Stimulated activated CD4-positive, alpha-beta T cell treated with anti-CD3 and anti-CD28 coated beads, Interleukin-12 subunit alpha, Interleukin-12 subunit beta, amount 100 ng/mL, for 24 hours (primary cell): Measurements from ENCODE around the gene MAP1LC3B.
"Not testable (repeated sequence)": the region's sequence is repeated elsewhere in the genome, so short reads cannot be mapped to it uniquely, and the experiment has no call there.

Experiments
- DNase-seq, 2 experiments: peaks; one replicate each; pipeline ENCODE4 v3.0.0-alpha.2; 2020; ENCODE audit warnings: low read depth in 2 of 2

Gene MAP1LC3B

GRCh38 chr16:87360862-87361610 is 31.1 kb upstream of the MAP1LC3B start:
- DNase-seq, result no peak

- DNase-seq, result no peak
These were observed 30.1 kb upstream of the MAP1LC3B start for GRCh38 chr16:87361916-87362619.

DNA sequence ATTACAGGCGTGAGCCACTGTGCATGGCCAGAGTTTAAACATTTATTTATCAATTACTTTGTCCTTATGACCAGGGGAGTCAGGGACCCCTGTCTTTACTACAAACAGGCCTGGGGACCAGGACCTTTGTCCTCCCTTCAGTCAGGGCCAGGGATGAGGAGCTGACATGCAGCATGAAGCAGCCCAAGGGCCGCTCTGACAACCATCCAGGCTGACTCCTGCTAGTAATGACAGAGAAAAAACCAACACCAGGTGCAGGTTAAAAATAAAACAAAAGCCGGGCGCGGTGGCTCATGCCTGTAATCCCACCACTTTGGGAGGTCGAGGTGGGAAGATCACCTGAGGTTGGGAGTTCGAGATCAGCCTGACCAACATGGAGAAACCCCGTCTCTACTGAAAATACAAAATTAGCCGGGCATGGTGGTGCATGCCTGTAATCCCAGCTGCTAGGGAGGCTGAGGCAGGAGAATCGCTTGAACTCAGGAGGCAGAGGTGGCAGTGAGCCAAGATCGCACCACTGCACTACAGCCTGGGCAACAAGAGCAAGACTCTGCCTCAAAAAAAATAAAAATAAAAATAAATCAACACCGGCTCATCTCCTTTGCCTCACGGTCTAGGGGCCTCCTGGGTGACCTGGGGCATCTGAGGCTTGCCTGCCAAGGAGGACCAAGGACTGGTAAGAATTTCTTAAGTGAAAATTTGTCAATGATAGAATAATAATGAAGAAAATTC is 29.1 kb upstream of the MAP1LC3B start:
- not testable (repeated sequence) for DNase-seq

- DNase-seq, result no peak
These were observed 28.2 kb upstream of the MAP1LC3B start for GRCh38 chr16:87363771-87364455.

- DNase-seq, result no peak
These were observed 27.0 kb upstream of the MAP1LC3B start for GRCh38 chr16:87365021-87365713.

DNA sequence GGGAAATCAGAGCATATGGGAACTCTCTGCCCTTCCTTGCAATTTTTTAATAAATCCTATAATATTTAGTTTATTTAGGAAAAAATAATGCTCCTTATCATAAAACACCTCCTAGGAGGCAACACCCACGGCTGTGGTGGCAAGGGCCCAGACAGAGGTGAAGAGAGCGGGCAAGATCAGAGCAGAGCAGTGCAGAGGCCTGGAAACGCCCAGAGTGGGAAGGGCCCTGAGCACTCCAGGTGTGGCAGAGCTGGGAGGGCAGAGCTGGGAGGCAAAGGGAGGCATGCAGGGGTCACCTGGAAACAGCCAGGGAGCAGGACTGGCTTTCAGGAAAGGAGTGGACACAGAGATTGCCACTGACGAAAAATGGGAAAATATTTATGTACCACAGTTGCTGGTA is 25.8 kb upstream of the MAP1LC3B start:
- DNase-seq, result no peak

DNA sequence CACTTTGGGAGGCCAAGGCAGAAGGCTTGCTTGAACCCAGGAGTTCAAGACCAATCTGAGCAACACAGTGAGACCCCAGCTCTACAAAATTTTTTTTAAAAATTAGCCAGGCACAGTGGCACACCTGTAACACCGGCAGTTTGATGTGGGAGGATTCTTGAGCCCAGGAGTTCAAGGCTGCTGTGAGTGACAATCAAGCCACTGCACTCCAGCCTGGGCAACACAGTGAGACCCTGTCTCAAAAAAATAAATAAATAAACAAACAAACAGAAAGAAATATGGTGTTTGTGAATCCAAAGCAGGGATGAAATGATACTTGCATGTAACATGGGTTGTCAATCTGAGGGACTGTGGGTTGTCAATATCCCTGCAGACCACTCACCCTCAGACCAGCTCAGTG is 25.2 kb upstream of the MAP1LC3B start:
- DNase-seq, result no peak

GRCh38 chr16:87367529-87367928 is 24.6 kb upstream of the MAP1LC3B start:
- no peak for DNase-seq

DNA sequence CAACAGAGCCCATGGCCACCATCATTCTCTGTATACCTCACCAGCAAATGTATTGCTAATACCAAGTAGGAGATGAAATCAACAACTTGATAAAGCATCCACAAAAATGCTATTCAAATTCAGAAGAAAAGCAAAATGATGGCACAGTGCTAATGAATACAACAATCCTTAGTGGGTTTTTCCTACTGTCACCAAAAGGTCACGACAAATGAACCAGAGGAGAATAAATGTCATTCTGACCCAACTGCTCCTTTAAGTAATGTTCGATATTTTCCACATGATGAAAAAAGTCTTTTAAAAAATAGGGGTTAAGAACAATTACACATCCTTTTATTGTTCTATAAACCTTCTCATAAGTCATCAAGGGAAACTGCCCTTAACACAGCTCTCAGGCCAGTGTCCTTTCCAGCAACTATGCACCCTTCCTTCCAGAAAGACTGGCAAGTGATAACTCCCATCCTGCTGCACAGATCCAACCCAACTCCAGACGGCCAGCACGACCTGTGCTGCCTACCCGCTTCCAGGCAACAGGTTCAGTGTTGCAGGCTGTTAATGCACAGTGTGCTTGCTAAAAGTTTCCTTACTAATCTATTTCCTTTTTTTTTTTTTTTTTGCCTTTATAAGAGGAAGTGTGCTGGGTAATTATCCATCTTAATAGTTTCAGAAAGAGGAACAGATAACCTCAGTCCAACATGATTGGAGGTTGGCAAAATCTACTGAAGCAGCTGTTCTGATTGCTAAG is 23.9 kb upstream of the MAP1LC3B start:
- no peak for DNase-seq

DNA sequence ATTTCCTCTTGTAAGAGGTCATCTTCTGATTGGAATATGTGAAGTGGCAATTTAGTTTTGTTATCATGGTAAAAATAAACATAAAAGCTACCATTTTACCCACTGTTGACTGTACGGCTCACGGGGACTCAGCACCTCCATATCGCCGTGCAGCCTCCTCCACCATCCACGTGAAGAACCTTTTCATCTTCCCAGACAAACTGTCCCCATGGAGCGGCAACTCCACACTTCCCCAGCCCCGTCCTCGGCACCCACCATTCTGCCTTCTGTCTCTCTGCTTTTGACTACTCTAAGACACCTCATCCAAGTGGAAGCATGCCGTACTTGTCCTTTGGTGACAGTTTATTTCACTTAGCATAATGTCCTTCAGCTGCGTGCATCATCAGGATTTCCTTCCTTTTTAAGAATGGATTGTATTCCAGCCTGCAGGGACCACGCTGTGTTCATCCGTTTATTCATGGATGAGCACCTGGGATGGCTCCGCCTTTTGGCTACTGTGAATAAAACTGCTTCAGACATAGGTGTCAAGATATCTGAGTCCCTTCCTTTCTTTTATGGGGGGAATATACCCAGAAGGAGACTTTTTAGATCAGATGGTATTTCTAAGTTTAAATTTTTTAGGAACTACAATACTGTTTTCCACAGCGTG is 22.9 kb upstream of the MAP1LC3B start:
- DNase-seq, result no peak

DNA sequence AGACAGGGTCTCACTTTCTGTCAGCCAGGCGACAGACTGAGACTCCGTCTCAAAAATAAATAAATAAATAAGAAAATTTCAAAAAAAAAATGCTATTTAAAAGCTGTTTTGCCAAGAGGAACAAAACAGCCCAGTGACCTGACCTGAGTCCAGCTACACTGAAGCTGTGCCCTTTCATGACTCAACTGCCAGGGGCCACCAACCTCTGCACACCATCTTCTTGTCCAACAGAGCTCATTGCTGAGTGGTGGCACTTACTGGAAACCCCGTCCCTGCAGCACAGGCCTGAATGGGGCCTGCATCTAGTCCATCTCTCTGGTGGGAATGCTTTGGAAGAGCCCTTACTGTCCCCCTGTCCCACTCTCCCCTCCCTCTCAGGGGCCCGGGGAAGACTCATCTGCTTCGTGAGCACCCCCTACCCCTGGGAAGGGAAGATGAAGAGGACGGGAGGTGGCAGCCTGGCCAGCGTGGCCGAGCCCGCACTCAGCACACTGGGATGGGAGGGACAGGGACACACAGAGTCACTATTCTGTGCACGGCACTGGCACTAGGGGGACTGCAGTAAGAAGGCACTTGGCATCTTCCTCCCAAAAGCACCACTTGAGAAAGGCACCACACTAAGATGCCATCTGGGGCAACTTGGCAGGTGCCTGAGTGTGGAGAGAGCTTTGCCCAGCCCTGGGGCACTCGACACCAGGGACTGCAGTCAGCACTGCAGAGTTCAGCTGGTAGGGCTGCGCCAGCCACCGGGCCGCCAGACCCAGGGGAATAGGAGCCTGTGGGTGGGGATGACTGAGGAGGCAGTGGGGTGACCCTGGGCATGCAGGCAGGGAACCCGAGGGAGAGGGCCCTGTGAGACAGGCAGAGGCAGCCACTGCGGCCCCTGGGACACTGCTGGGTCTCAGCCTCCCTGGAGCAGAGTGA is 22.1 kb upstream of the MAP1LC3B start:
- DNase-seq, result no peak

DNA sequence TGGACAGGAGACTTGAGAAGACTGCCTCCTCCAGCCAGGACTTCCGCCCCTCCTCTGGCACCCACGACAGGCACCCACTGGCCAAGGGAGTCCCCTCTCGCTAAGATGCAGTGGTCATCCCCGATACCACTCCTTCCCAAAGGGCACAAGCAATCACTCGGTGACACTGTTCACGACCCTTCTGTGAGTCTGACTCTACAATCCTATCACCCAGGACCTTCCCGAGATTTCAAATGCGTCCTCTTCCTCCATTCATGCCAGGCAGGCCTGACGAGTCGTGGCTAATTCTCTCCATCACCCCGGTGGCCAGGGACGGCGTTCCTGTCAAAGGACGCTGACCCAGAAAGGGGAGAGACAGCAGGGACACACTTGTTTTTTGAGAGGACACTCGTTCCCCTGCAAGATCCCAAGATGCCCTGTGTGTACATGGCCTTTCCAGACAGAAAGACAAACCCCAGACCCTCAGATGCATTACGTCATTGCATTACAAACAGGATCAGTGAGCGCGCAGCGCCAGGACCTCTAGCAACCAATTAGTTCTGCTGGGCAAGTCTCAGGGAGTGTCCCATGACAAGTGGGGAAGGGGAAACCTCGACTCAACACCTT is 20.8 kb upstream of the MAP1LC3B start:
- no peak for DNase-seq

- DNase-seq, result no peak
These were observed 19.8 kb upstream of the MAP1LC3B start for GRCh38 chr16:87372305-87372704.

- DNase-seq, result no peak
These were observed 17.8 kb upstream of the MAP1LC3B start for GRCh38 chr16:87374313-87374712.

GRCh38 chr16:87375426-87376135 is 16.6 kb upstream of the MAP1LC3B start:
- DNase-seq, result no peak

DNA sequence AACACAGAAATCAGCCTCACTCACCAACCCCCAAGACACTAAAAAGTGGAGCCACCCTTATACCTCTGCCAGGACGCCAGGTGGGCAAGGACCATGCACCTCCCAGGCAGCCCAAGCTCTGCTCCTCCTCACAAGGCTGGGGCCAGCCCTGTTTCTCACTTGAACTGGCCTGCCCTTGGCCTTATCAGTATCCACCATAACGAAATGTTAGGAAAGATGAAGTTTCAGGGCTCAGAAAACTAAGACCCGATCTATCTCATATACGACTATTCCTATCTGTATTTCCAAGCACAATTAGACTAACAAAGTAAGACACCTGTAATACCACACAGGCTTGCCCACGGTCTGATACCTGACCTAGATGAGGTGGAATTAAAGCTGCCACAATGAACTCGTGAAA is 15.5 kb upstream of the MAP1LC3B start:
- no peak for DNase-seq

- not testable (repeated sequence) for DNase-seq
These were observed 12.8 kb upstream of the MAP1LC3B start for GRCh38 chr16:87379312-87379752.

- no peak for DNase-seq
These were observed 11.7 kb upstream of the MAP1LC3B start for GRCh38 chr16:87380403-87380802.
